ENCODE data around the gene DOLK. TPM values are rescaled to one million over a fixed set of nuclear protein-coding genes. Genes with fewer than 3 reads are reported as not detected.

The DOLK gene
- total and polyA plus RNA-seq, 2 of the 4 experiments (the other 2 are of a cell fraction): 23.2 to 30.8 TPM

GRCh38 chr9:128947527-128948301, at the start of gene DOLK, which contains the start of gene NUP188 (continued):
- TF ChIP-seq FOS (IDR thresholded peaks at IDR 0.05; ENCODE audit: low read depth, low read length): peak; percentile 34; the same call in 1 of the 2 replicates
- no peak for TF ChIP-seq CEBPB (IDR thresholded peaks at IDR 0.05; ENCODE audit: low read depth, low read length)
- peak; percentile 100 for TF ChIP-seq USF2 (IDR thresholded peaks at IDR 0.05; ENCODE audit: low read depth, low read length)

- ATAC-seq (ENCODE audit: low read depth) (no peak), DNase-seq (no peak)
- intact Hi-C loops (cut with micrococcal nuclease): no loop called here
- Histone ChIP-seq H2BK120ac (ENCODE audit: low read depth, low read length) (no peak overlapping the region), H3K4me2 (ENCODE audit: low read depth, low read length) (no peak overlapping the region), H2AK5ac (ENCODE audit: low read depth, low read length) (no peak overlapping the region), H3K14ac (replicated peaks; ENCODE audit: low read depth, low read length) (no peak overlapping the region), H4K5ac (ENCODE audit: low read depth, low read length) (no peak overlapping the region), H3K4me3 (ENCODE audit: insufficient read depth, low read depth, low read length) (no peak overlapping the region), H4K8ac (ENCODE audit: low read depth in 2 of 2, low read length in 2 of 2) (no peak overlapping the region), H2AFZ (replicated peaks; ENCODE audit: low read length, poor library complexity) (no peak overlapping the region), H3K9ac (ENCODE audit: low read depth, low read length) (no peak overlapping the region), H2AK9ac (replicated peaks; ENCODE audit: low read depth, low read length, poor library complexity) (no peak overlapping the region), H3K4me1 (ENCODE audit: control insufficient read depth, insufficient read depth, low read length) (no peaks in the 10 kb centered on the region), H4K91ac (ENCODE audit: insufficient read depth, low read depth, low read length) (no peak overlapping the region), H3K56ac (ENCODE audit: extremely low read depth, insufficient read depth, low read length) (no peak overlapping the region), H3K23ac (ENCODE audit: low read depth, low read length) (no peak overlapping the region), H3K79me1 (ENCODE audit: low read depth in 1 of 2, low read length in 2 of 2) (peaks cover 2 to 3% of the 10 kb centered on the region in 2 experiments; a peak in 3 of 4 replicates), H3K9me1 (ENCODE audit: insufficient read depth, low read length) (no peaks in the 10 kb centered on the region), H3K27me3 (ENCODE audit: control insufficient read depth, insufficient read depth, low read length) (no peaks in the 10 kb centered on the region), H3K4ac (ENCODE audit: low read depth, low read length) (no peak overlapping the region), H2BK5ac (ENCODE audit: low read depth, low read length, poor library complexity, severe bottlenecking) (no peak overlapping the region), H3K36me3 (ENCODE audit: control insufficient read depth, insufficient read depth, low read length) (peaks cover 60% of the 10 kb centered on the region), H3K18ac (ENCODE audit: low read depth, low read length) (no peak overlapping the region), H3K9me3 (ENCODE audit: control insufficient read depth, insufficient read depth, low read length) (no peaks in the 10 kb centered on the region), H4K20me1 (ENCODE audit: insufficient read depth, low read length) (no peaks in the 10 kb centered on the region), H2BK15ac (ENCODE audit: low read depth, low read length) (no peak overlapping the region), H2BK20ac (ENCODE audit: low read depth, low read length) (no peak overlapping the region), H3K27ac (ENCODE audit: insufficient read depth, low read length) (no peak overlapping the region)
- TF ChIP-seq CTCF (conservative IDR thresholded peaks at IDR 0.05; ENCODE audit: low read depth, low read length): no peak
- no peak for TF ChIP-seq CEBPB (IDR thresholded peaks at IDR 0.05; ENCODE audit: low read depth, low read length)
- TF ChIP-seq RAD21 (IDR thresholded peaks at IDR 0.05; ENCODE audit: low read length): no peak
- ChIA-PET CTCF (no interaction called here), POLR2A (ENCODE audit: unreplicated experiment) (no interaction called here)
- dilution Hi-C loops (cut with HindIII; ENCODE audit: low sequenced_read_pairs, unreplicated experiment): no loop called here
- BruUV-seq (replicated peaks): no TSS peak
- WGBS, 2 experiments (ENCODE audit: extremely low coverage in 2 of 2, insufficient read length in 1 of 2): 100% methylated on average over 1 of the region's 5 CpGs; no CpG with 5 or more reads in 1 of the 2 experiments
- in situ Hi-C loops (cut with MboI; ENCODE audit: low sequenced_read_pairs): no loop called here
Observed at GRCh38 chr9:128995791-128996190, 48.4 kb upstream of the DOLK start.

All from IMR-90 (cell line).